Epithelial cell of prostate (primary cell): ENCODE data around the gene CYP2B6.
"Not testable (repeated sequence)": the region's sequence is repeated elsewhere in the genome, so short reads cannot be mapped to it uniquely, and the experiment has no call there.

ENCODE experiments used
- DNase-seq: peaks from one replicate; pipeline ENCODE4 v3.0.0-alpha.2; 2011; ENCODE audit warnings: low read depth, low spot score
- H3K27ac ChIP-seq: fragments of 450-650 bp; 2 replicates; pipeline ENCODE4 v1.5.1; 2017; ENCODE audit warnings: mild to moderate bottlenecking

The CYP2B6 gene

DNA sequence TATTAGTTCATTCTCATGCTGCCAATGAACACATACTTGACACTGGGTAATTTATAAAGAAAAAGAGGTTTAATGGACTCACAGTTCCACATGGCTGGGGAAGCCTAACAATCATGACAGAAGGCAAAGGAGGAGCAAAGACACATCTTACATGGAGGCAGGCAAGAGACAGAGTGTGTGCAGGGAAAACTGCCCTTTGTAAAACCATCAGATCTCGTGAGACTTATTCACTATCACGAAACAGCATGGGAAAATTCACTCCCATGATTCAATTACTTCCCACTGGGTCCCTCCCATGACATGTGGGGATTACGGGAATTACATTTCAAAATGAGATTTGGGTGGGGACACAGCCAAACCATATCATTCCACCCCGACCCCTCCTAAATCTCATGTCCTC, 11.3 kb upstream of the CYP2B6 start:
- not testable (repeated sequence) for H3K27ac ChIP-seq, DNase-seq

DNA sequence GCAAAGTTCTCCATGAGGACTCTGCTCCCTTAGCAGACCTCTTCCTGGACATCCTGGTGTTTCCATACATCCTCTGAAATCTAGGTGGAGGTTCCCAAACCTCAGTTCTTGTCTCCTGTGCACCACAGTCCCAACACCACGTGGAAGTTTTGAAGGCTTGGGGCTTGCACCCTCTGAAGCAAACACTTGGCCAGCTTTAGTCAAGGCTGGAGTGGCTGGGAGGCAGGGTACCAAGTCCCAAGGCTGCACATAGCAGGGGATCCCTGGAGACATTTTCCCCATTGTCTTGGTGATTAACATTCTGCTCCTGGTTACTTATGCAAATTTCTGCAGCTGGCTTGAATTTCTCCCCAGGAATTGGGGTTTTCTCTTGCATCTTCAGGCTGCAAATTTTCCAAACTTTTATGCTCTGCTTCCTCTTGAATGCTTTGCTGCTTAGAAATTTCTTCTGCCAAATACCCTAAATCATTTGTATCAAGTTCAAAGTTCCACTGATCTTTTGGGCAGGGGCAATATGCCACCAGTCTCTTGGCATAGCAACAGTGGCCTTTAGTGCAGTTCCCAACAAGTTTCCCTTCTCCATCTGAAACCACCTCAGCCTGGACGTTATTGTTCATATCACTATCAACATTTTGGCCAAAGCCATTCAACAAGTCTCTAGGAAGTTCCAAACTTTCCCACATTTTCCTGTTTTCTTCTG, 10.2 kb upstream of the CYP2B6 start:
- DNase-seq, H3K27ac ChIP-seq: not testable (repeated sequence)

DNA sequence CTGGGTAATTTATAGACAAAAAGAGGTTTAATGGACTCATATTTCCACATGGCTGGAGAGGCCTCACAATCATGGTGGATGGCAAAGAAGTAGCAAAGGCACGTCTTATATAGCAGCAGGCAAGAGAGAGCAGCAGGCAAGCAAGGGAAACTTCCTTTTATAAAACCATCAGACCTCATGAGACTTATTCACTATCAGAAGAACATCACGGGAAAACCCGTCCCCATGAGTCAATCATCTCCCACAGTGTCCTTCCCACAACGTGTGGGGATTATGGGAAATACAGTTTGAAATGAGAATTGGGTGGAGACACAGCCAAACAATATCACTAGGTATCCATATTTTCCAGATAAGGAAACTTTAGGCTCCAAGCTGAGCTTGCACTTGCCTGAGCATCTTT, 9.5 kb upstream of the CYP2B6 start:
- no peak for DNase-seq

DNA sequence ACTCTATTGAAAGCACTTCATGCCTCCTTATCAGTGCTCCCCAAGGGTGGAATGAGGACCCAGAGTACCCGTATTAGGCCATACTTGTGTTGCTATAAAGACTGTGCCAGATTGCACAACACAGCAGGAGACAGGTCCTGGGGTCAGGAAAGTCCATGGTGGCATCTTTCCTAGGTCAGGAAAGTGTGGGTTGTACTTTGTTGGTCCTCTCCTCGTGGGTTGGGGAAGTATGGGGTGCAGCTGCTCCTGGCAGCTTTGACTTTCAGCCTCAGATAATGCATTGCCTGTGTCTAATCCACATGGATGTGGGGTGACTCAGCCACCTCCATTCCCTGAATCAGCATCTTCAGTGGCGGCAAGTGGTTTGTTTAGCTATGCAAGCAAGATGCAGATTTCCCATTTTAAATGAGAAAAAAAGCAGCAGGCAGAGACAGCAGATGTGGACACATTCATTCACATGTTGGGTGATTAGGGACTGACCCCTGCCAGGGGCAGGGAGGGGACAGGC, 8.4 kb upstream of the CYP2B6 start:
- DNase-seq, result no peak
- no peak overlapping the region for H3K27ac ChIP-seq

More for the DNA sequence above, 9.5 kb upstream of the CYP2B6 start:
- H3K27ac ChIP-seq, result no peak overlapping the region

DNA sequence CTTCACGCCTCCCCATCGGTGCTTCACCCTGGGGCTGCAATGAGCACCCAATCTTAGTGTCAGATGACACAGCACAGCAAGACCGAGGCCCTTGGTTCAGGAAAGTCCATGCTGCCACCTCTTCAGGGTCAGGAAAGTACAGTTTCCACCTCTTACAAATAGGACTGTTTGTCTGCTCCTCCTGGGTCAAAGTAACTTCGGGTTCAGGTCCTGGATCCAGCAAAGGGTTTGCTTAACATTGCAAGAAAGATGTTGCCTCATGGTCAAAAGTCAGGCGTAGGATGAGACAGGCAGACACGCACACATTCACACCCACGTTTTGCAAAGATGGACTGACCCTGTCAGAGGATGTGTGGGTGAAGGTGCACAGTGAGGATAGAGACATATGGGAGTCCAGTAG, 1.6 kb upstream of the CYP2B6 start:
- H3K27ac ChIP-seq, result no peak overlapping the region
- DNase-seq, result no peak

DNA sequence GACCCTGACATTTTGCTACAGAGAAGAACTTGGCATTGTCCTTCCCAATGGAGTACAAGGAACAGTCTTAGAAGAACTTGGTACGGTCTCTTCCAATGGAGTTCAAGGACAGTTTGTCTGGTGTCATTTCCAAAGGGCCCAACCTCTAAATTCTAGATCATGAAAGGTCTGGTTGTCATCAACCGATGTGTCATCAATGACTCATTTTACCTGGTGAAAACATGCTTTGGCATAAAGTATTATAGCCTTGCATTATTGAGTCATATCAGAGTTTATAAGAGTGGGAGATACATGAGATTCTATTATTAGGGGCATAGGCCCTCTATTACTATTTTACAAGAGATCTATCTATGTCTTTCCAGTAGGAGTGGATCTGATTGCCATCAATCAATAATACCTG, 4.3 kb downstream of the CYP2B6 start:
- H3K27ac ChIP-seq, result no peak overlapping the region
- no peak for DNase-seq

DNA sequence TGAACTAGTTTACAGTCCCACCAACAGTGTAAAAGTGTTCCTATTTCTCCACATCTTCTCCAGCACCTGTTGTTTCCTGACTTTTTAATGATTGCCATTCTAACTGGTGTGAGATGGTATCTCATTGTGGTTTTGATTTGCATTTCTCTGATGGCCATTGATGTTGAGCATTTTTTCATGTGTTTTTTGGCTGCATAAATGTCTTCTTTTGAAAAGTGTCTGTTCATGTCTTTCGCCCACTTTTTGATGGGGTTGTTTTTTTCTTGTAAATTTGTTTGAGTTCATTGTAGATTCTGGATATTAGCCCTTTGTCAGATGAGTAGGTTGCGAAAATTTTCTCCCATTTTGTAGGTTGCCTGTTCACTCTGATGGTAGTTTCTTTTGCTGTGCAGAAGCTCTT, 7.9 kb downstream of the CYP2B6 start:
- H3K27ac ChIP-seq, DNase-seq: not testable (repeated sequence)

DNA sequence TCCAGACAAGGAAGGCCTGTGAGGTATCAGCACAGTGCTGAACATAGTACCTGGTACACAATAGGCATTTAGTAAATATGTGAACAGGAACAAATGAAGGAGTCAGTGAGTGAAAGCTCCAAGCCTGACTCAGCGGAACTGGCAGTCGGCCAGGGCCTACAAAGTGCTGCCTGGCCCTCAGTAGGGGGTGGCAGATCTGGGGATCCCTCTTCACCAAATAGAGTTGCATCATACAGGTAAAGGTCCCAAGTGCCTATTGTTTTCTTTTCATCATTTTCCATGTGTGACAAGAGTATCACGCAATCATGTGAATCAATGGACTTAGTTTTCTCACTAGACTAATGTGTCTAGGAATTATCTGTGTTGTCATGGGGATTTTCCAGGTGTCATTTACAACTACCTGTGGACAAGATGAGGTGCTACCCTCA, 9.2 kb downstream of the CYP2B6 start:
- H3K27ac ChIP-seq, result no peak overlapping the region
- no peak for DNase-seq

DNA sequence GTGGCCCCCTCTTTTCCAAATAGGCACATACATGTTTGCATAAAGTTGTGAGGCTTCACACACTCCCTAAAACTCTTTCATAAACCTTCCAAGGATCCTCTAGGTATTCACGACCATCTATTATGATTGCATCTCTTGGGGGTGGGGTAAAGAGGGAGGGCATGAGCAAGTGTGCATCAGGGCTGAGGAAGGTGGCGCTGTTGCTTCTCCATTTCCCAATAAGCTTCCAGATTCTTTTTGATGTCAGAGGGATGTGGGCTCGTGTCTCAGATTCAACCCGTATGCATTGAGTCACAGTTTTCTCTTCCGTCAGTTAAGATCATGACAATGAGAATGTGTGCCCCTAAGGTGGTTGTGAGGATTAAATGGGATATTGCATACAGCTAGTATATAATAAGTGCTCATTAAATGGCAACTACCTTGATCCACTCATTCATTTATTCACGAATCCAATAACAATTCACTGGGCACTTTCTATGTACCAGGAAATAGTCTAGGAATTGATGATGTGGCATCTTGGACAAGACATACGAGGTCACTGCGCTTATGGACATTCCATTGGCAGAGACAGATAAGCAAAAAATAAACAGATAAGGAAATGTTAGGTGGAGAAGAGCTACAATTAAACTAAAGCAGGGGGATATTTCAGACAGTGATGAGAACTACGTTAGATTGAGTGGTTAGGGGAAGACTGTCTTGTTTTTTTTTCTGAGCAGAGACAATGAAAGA, 10.3 kb downstream of the CYP2B6 start:
- DNase-seq, result no peak
- H3K27ac ChIP-seq, result no peak overlapping the region

DNA sequence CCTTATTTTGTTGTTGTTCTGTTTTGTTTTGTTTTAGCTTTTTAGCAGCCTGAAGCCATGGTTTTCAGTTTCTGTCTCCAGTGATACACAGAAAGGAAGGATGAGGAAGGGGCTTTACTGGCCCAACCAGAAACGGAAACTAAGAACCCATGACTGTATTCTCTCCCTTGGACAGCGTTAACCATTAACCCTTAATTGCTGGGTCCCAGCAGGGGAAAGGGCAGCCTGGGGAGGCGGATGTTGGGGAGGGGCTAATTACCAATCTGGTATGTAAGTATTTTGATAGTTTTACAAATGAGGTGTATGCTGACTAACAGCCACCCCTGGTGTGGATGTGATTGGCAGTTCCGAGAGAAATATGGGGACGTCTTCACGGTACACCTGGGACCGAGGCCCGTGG, 12.6 kb downstream of the CYP2B6 start:
- not testable (repeated sequence) for H3K27ac ChIP-seq, DNase-seq

DNA sequence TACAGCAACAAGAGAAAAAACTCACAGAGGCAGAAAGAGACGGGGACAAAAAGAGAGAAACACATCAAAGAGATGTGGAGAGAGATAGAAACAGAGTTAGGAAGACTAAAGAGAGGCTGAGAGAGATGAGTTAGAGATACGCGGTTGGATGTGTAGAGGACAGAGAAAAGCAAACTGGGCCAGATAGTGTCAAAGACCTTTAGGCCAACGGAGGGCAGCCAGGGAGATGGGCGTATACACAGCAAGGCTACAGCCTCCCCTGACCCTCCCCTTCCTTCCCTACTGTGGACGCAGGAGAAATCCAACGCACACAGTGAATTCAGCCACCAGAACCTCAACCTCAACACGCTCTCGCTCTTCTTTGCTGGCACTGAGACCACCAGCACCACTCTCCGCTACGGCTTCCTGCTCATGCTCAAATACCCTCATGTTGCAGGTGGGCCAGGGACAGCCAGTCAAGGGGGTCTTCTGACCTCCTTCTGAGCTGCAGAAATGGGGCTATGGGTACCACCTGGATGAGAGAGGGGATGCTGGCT, 18.7 kb downstream of the CYP2B6 start:
- no peak for DNase-seq
- no peak overlapping the region for H3K27ac ChIP-seq

DNA sequence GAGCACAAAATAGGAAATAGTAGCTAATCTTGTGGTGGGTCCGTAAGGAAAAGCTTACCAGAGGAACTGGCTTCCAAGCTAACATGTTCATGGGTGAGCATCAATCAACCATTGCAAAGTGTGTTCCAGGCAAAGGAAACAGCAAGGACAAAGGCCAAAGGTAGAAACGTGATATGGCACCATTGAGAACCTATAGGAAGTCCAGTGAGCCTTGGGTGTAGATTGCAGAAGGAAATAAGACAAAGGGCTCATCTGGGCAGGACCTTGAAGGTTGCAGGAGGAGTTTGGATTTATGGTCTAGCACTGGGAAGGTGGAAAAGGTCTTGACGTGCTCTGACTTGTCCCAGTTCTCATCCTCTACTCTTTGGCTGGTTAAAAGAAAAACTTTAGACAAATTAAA, 22.3 kb downstream of the CYP2B6 start:
- no peak overlapping the region for H3K27ac ChIP-seq
- DNase-seq, result no peak

DNA sequence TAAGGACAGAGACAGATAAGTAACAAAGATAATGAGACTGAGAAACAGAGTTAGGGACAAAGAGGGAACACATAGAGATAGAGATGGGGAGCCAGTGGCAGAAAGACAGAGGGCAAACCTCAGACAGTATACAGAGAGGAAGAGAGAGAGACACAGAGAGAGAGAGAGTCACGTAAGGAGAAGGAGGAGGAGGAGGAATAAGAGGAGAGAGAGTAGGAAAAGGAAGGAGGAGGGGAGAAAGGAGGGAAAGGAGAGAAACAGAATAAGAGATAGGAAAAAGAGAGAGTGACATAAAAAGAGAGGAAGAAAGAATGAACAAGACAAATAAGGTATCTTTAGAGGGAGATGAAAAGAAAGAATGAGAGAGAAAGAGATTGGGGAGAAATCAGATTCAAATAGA, 23.6 kb downstream of the CYP2B6 start:
- no peak for DNase-seq

DNA sequence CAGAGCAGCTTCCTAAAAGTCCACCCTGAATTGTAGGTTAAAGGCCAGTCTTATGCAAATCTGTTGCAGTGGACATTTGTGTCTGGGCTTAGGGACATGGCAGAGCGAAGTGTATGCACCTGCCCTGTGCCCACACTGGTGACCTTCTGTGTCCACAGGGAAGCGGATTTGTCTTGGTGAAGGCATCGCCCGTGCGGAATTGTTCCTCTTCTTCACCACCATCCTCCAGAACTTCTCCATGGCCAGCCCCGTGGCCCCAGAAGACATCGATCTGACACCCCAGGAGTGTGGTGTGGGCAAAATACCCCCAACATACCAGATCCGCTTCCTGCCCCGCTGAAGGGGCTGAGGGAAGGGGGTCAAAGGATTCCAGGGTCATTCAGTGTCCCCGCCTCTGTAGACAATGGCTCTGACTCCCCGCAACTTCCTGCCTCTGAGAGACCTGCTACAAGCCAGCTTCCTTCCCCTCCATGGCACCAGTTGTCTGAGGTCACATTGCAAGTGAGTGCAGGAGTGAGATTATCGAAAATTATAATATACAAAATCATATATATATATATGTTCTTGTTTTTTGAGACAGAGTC, 25.5 kb downstream of the CYP2B6 start:
- DNase-seq, result no peak
- H3K27ac ChIP-seq, result no peak overlapping the region

More for the DNA sequence above, 23.6 kb downstream of the CYP2B6 start:
- H3K27ac ChIP-seq, result no peak overlapping the region

DNA sequence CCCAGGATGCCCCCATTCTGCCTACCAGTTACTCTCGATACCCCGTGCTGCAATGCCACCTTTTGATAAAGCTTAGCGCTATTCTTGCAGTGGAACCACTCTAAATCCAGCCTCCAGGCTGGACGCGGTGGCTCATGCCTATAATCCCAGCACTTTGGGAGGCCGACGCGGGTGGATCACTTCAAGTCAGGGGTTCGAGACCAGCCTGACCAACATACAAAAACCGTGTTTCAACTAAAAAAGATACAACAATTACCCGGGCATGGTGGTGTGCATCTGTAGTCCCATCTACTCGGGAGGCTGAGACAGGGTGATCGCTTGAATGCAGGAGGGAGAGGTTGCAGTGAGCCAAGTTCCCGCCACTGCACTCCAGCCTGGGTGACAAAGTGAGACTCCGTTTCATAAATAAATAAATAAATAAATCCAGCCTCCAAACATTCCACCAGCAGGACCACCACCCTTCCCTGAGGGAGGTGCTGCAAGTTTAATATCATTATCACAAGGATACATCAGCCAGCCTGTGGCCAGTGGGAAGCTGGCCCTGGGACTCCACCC, 27.7 kb downstream of the CYP2B6 start:
- no peak overlapping the region for H3K27ac ChIP-seq
- DNase-seq, result no peak

DNA sequence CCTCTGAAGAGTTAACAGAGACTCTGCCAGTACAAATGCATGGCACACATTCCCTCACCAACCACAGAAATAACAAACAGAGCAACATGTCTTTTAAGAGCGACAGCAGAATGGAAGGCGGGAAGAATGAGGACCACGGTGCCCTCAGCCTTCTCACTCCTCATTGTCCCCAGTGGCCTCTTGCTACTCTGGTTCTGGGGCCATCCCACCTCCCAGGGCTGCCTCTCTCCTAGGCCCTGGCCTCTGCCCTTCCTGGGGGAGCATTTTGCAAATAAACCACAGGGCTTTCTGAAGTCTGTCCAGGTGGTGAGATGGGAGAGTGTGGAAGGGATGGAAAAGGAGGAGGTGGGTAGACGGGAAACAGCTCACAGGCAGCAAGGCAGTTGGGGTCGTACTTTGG, 28.3 kb downstream of the CYP2B6 start:
- DNase-seq, result no peak
- H3K27ac ChIP-seq, result no peak overlapping the region

DNA sequence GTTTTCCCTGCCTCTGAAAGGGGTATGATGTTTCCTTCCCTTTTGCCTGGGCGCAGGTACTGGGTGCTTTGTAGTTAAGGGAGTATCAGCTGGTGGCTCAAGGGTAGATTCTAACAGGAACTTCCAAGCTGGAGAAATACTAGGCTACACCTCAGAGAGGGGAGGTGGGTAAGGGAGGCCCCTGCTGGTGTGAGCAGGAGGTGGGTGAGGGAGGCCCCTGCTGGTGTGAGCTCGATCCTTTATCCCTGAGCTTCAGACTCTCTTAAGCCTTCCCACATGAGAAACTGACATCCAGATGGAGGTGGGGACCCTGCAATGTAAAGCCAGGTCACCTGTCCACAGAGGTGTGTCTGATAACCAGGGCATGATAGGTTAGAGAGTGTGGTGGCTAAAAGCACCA, 32.1 kb downstream of the CYP2B6 start:
- no peak overlapping the region for H3K27ac ChIP-seq
- DNase-seq, result no peak

DNA sequence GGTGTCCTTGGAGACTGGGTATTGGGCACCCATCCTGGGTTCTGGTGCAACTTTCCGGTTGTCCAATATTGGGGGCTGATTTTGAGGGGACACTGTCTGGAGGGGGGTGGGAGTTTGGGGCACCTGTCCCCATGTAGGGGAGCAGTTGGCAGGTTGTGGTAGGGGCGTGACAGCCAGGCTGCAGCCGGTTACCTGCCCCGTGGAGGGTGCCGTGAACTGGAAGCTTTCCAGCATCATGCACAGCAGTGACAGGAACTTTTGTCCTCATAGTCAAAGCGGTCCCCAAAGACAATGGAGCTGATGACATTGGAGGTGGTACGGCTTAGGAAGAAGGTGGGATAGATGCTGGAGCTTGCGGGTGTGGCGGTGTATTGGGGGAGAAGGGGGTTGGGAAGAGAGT, 34.3 kb downstream of the CYP2B6 start:
- DNase-seq, result no peak
- H3K27ac ChIP-seq, result no peak overlapping the region

DNA sequence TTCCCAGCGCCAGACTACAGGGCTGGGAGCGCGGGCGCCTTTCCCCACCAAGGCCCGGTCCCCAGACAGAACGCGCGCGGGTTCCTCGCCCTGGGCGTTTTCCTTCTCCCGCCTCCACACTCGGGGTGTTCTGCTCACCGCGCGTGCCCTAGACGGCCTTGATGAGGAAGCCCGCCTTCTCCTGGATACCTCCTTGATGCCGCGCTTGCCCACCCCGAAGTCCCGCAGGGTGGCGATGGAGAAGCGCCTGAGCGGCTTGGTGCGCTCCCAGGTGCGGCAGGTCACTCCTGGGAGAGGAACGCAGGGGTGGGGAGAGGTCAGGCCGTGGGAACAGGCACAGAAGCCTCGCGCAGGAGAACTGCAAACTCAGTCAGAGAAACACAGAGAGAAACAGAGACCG, 34.8 kb downstream of the CYP2B6 start:
- no peak for DNase-seq
- no peak overlapping the region for H3K27ac ChIP-seq

DNA sequence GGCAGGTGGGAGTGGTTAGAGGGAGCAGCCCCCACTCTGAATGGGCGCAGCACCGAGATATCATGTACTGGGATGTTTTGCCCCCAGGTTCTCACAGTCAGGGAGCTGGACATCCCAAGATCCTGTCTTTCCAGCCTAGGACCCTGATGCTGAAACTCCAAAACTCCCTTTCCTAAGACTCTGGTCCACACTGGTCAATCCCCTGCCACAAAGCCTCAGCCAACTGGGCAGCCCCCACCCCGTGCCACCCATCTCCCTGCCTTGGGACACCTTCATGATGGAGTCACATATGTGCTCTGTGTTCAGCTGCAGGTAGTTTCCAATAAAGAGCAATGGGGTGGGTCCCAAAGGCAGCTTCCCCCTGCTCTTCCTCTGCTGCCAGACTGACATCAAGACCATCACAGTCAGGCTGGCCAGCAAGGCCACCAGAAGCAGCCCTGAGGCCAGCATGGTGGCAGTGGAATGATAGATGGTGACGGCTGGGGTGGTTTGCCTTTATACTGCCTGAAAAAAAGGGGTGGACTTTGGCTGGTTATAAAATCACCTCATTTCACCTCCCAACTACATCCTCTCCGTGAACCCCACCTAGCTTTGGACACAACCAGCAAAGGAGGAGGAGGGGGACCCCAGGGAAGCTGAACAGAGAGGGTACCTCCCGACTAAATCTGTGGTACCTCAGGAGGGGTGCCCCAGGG, 36.3 kb downstream of the CYP2B6 start:
- no peak for DNase-seq
- H3K27ac ChIP-seq, result no peak overlapping the region
